Ramos (cell line): ENCODE measurements around the gene ALOX15B.
"Not testable (repeated sequence)": the region's sequence is repeated elsewhere in the genome, so short reads cannot be mapped to it uniquely, and the experiment has no call there.

Experiments used
- in situ Hi-C: fragments of 300-500 bp; cut with MboI; formaldehyde crosslinking; loops from one replicate; pipeline ENCODE4 v1.14.3; 2022; ENCODE audit warnings: low sequenced_read_pairs; ENCODE audit not compliant: unreplicated experiment

ALOX15B gene

DNA sequence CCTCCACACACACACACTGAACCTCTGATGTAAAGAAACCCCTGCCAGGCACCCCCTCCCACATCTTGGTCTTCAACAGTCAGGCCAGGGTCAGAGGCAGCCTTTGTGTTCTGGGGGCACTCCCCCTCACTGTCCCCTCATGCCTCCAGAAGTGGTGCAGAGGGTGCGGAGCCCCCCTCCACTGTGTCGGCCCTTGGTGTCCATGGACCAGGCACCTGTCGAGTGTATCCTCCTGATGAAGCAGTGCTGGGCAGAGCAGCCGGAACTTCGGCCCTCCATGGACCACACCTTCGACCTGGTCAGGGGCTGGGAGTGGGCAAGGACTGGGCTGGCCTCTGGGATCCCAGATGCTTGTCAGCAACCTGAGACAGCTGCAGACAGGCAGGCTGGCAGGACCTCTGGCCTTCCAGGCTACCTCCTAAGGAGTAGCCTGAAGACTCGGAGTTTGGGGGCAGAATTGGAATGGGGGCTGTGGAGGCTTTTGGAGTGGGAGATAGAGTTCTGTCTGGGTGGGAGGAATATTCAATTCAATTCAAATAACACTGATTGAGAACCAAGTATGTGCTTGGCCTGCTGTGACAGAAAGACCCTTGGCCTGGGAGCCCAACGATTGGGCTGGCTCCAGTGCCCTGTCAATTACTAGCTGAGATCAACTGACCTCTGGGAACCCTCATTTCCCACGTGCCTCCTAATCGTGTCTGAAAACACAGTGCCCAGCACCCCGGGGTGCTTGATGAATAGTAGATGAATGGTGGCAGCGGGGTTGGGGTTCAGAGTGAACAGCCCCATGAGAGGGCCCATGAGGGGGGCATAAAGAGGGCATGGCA, 24.9 kb upstream of the ALOX15B start:
- in situ Hi-C loops, result no loop called here

DNA sequence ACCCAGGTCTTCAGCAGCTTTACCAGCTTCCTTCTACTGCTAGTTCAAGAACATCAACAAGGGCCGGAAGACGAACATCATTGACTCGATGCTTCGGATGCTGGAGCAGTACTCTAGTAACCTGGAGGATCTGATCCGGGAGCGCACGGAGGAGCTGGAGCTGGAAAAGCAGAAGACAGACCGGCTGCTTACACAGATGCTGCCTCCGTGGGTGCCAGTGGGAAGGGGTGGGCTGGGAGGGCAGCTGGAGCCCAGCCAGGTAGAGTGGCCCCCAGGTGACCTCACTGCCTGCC, 24.4 kb upstream of the ALOX15B start:
- in situ Hi-C loops, result no loop called here

GRCh38 chr17:8015236-8015956, 23.5 kb upstream of the ALOX15B start:
- in situ Hi-C loops, result no loop called here

- in situ Hi-C loops, result no loop called here
These were observed 22.8 kb upstream of the ALOX15B start for GRCh38 chr17:8015957-8016631.

- in situ Hi-C loops, result no loop called here
These were observed 22.0 kb upstream of the ALOX15B start for GRCh38 chr17:8016632-8017424.

GRCh38 chr17:8018436-8018835, 20.4 kb upstream of the ALOX15B start:
- in situ Hi-C loops, result no loop called here

- in situ Hi-C loops, result no loop called here
These were observed 19.7 kb upstream of the ALOX15B start for GRCh38 chr17:8019166-8019565.

GRCh38 chr17:8019665-8020650, 18.9 kb upstream of the ALOX15B start:
- in situ Hi-C loops, result no loop called here

DNA sequence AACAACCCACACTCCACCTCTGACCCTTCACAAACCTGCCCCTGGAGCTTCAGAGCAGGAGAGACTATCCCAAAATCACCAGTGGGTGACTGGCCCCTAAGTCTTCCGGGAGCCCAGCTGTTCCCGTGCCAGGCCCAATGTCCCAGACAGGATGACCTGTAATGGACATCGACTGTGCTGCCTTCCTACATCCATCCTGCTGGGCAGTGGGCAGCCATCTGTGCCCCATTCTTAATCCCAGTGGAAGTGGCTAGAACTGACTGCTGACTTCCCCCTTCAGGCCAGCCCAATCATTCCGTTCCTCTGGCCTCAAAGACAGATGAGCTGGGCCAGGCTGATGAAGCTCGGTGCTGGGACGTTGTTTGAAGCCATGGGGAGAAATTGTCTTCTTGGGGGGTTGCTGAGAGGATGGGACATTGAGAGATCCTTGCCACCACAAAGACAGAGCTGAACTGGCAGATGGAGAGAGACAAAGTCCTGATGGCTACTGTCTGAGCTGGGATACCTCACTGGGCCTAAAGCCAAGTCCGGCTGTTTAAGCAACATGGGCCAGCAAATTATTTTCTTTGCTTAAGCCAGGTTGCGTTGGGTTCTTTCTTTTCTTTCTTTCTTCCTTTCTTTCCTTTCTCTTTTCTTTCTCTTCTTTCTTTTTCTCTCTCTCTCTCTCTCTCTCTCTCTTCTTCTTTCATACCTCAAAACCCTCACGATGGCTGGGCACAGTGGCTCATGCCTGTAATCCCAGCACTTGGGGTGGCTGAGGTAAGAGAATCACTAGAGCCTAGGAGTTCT, 17.9 kb upstream of the ALOX15B start:
- in situ Hi-C loops, result no loop called here

DNA sequence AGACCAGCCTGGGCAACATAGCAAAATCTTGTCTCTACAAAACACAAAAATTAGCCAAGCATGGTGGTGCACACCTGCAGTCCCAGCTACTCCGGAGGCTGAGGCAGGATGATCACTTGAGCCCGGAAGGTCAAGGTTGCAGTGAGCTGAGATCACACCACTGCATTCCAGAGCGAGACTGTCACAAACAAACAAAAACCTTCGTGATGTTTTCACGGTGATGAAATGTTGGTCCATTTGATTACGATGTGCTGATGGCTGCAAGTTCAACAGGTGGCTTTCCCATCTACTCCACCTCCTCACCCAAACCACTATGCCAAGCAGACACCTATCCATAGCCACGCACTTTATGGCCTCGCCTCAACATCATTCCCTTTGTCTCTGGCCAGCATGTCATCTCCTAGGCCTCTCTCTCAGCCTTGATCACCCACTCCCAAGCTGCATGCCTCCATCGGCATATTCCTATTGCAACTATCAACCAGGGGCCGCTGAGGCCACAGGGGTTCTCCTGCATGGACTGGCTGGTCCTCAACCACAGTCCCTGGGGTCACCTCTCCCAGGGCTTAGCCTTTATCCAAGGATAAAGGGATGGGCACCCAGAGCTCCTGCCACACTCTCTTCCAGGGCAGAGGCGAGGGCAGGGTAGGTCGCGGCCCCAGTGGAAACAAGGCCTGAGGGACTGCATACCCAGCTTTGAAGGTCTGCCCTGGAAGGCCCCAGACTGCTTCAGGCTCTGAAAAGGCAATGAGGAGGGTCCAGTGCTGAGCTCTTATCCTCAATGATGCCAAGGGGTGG, 17.1 kb upstream of the ALOX15B start:
- in situ Hi-C loops, result no loop called here

GRCh38 chr17:8022360-8023003, 16.4 kb upstream of the ALOX15B start:
- in situ Hi-C loops, result no loop called here

DNA sequence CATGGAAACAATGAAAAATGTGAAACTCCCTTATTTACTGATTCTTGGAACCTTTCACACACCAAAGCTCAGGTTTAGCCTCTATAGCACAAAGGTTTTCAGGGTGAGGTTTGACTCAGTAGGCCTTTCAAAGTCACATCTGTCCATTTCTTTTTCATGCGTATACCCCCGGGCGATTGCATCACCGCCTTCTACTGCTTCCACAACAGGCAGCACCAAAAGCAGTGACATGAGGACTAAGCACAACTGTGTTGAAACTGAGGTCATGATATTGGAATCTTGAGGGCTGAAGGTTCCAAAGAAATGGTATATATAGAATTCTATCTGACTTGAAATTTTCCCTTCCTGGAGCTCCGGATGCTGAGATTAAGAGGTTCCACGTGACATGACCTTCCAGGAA, 14.7 kb upstream of the ALOX15B start:
- in situ Hi-C loops, result not testable (repeated sequence)

DNA sequence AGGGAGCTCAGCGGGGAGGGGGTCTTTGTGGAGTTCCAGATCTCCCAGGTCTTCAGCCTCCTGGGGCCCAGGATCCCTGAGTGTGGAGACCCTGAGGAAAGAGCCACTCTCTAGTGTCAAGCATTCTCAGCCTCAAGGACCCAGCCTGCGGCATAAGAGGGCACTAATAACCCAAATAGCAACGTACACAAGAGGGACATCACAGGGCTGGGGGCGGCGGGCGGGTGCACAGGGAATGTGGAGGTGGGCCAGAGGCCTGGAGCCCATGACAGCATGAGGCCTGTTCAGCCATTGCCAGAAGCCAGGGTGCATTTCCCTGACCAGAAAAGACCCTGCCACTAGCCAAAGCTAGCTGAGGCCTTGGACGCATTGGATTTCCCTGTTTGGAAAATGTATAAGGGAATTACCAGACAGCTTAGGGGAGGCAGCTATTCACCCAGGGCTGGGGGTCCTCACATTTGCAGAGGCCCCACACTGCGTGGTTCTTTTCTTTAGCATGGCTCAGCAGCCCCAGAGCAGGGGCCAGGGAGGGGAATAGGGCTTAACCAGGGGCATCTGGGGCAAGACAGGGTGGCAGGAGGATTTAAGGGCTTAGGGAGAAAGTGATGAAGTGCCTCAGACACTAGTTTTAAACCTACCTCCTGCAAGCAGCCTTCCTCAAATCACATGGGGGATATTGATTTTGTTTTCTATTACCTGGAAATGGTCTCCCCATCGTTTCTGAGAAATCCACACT, 13.5 kb upstream of the ALOX15B start:
- in situ Hi-C loops, result no loop called here

DNA sequence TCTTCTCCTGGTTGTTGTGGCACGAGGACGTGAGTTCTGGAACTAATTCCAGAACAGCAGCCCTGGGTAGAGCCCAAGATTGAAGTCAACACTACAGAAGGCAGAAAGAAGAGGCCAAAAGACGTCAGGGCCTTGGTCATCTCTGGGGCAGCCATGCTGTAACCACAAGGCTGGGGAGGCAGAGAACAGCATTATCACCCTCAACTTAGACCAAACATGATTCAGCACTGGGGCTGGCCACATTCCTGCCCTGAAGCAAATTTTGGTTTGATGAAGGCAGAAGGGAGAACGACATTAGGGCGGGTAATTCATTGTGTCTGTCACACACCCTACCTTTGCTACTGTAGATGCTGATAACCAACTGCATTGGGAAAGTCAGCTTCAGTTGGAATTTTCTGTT, 9.7 kb upstream of the ALOX15B start:
- in situ Hi-C loops, result no loop called here

- in situ Hi-C loops, result no loop called here
These were observed 7.6 kb upstream of the ALOX15B start for GRCh38 chr17:8031261-8031661.

DNA sequence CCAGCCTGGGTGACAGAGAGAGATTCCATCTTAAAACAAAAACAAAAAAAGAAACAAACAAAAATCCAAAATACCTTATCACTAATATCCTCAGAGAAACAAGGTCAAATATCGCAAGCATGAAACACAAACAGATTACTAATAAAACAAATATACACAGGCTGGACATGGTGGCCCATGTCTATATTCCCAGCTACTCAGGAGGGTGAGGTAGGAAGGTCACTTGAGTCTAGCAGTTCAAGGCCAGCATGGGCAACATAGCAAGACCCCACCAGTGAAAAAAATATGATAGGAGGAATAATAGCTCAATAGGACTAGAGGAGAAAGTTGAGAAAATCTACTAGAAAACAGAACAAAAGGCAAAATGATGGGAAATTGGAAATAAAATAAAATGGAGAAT, 6.9 kb upstream of the ALOX15B start:
- in situ Hi-C loops, result no loop called here

GRCh38 chr17:8032442-8032841, 6.4 kb upstream of the ALOX15B start:
- in situ Hi-C loops, result no loop called here
